CD8-positive, alpha-beta memory T cell (primary cell): ENCODE results near the gene MBOAT2. TPM values are rescaled to one million over a fixed set of nuclear protein-coding genes. Genes with fewer than 3 reads are reported as not detected.

Source experiments
- CTCF ChIA-PET: fragments of 350-600 bp; sonication (Branson Sonifier 250); formaldehyde crosslinking; loops from one replicate; lab custom pipeline; 2021; ENCODE audit warnings: antibody characterized with exemption; lab: Charles Lee
- POLR2A ChIA-PET: fragments of 350-600 bp; sonication (Branson Sonifier 250); formaldehyde crosslinking; loops from one replicate; lab custom pipeline; 2021; ENCODE audit warnings: antibody characterized with exemption; lab: Charles Lee
- DNase-seq, 5 donors: peaks; one replicate each; pipeline versions ENCODE4 v3.0.0 to v3.0.0-alpha.2; 2020 to 2022; ENCODE audit warnings: mixed read lengths in 1 of 5
- H3K27ac ChIP-seq: one replicate; pipeline ENCODE4 v1.7.0; 2013; ENCODE audit warnings: low read depth, mild to moderate bottlenecking, low read length, moderate library complexity
- H3K27me3 ChIP-seq: 2 replicates; pipeline ENCODE4 v1.7.0; 2013; ENCODE audit warnings: low read length, mild to moderate bottlenecking; ENCODE audit not compliant: insufficient read depth, poor library complexity, severe bottlenecking
- H3K36me3 ChIP-seq: 2 replicates; pipeline ENCODE4 v1.7.0; 2013; ENCODE audit warnings: mild to moderate bottlenecking, low read length, moderate library complexity; ENCODE audit not compliant: insufficient read depth
- H3K4me1 ChIP-seq: 2 replicates; pipeline ENCODE4 v1.7.0; 2013; ENCODE audit warnings: mild to moderate bottlenecking, low read length, moderate library complexity; ENCODE audit not compliant: insufficient read depth
- H3K4me3 ChIP-seq: 2 replicates; pipeline ENCODE4 v1.7.0; 2013; ENCODE audit warnings: mild to moderate bottlenecking, low read length
- H3K9me3 ChIP-seq: 2 replicates; pipeline ENCODE4 v1.7.0; 2013; ENCODE audit warnings: mild to moderate bottlenecking, low read length
- H3K27ac Mint-ChIP-seq, 8 donors: one replicate each; pipeline ENCODE4 v1.8.0; 2020 to 2021; ENCODE audit warnings: mixed read lengths in 8 of 8, mild to moderate bottlenecking in 6 of 8, inconsistent platforms in 3 of 8, moderate library complexity in 3 of 8
- H3K27me3 Mint-ChIP-seq, 2 donors: one replicate each; pipeline ENCODE4 v1.8.0; 2020 to 2021; ENCODE audit warnings: mixed read lengths in 2 of 2, mild to moderate bottlenecking in 1 of 2, moderate library complexity in 1 of 2
- H3K36me3 Mint-ChIP-seq, 3 donors: one replicate each; pipeline ENCODE4 v1.8.0; 2020 to 2021; ENCODE audit warnings: mixed read lengths in 3 of 3, inconsistent platforms in 1 of 3, mild to moderate bottlenecking in 1 of 3
- H3K4me1 Mint-ChIP-seq, 3 donors: one replicate each; pipeline ENCODE4 v1.8.0; 2020 to 2021; ENCODE audit warnings: mixed read lengths in 3 of 3, inconsistent platforms in 1 of 3, mild to moderate bottlenecking in 1 of 3
- H3K4me3 Mint-ChIP-seq, 7 donors: one replicate each; pipeline ENCODE4 v1.8.0; 2020 to 2021; ENCODE audit warnings: mixed read lengths in 7 of 7, mild to moderate bottlenecking in 6 of 7, moderate library complexity in 4 of 7, inconsistent platforms in 2 of 7
- H3K9me3 Mint-ChIP-seq, 5 donors: one replicate each; pipeline ENCODE4 v1.8.0; 2020 to 2022; ENCODE audit warnings: mixed read lengths in 5 of 5, mild to moderate bottlenecking in 3 of 5, moderate library complexity in 2 of 5, inconsistent platforms in 1 of 5
- polyA plus RNA-seq: library from polyadenylated mRNA; unstranded; fragments of 300-500 nt; fragmentation: Illumina TruSeq; gene quantifications from one replicate; pipeline ENCODE4 v1.2.3, GENCODE V29; 2021
- total RNA-seq, 2 experiments: library from RNA; stranded (reverse); gene quantifications; one replicate each; pipeline ENCODE4 v1.2.3, GENCODE V29; 2021

The MBOAT2 gene
- total and polyA plus RNA-seq, 3 experiments from 2014 or later = 0.62 to 3.3 (median 3.2) TPM

DNA sequence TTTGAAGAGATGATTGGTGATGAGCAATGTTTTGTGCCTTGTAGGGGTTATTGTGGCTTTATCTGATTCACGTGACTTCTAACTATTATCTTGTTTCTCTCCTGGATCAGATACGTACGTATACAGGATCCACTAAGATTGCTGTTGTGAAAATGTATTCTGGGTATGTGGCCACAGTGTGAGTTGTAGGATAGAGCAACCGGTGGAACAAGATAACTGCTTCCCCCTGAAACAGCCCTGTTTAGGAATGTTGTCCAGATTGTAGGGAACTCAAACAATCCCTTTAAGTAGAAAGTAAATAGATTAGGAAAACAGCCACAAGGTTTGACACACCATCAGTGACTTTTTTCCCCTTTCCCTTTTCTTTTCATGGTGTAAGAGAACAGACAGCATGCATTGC, 22.3 kb upstream of the MBOAT2 start:
- ChIA-PET CTCF (no interaction called here), POLR2A (no interaction called here)
- H3K4me3 Mint-ChIP-seq = no peak overlapping the region
- H3K9me3 Mint-ChIP-seq = no peaks in the 10 kb centered on the region
- Histone ChIP-seq H3K27me3 (peaks cover 3% of the 10 kb centered on the region), H3K9me3 (no peaks in the 10 kb centered on the region), H3K4me1 (no peaks in the 10 kb centered on the region), H3K27ac (no peak overlapping the region), H3K36me3 (no peaks in the 10 kb centered on the region), H3K4me3 (no peak overlapping the region)
- H3K27me3 Mint-ChIP-seq = peaks cover 27 to 74% of the 10 kb centered on the region in 2 donors
- peaks cover 0 to 4% (median 0%) of the 10 kb centered on the region in 3 donors for H3K36me3 Mint-ChIP-seq
- no peak for DNase-seq
- no peak overlapping the region for H3K27ac Mint-ChIP-seq
- no peaks in the 10 kb centered on the region for H3K4me1 Mint-ChIP-seq

DNA sequence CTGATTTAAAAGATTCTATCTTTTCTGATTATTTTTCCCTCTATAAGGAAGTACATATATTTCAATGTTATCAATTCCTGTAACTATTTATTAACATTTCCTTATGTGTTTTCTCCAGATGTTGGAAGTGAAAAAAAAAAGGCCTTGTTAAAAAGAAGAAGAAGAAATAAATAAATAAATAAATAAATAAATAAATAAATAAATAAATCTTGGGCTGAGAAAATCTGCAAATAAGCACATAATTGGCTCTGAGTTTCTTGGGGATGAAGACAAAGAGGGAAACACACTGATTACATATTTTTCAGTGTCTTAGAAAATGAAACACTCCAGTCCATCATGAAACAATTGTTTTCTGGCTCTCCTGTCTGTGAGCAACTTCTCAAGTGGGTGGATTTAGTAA, 21.1 kb upstream of the MBOAT2 start:
- Histone ChIP-seq H3K4me1 (no peaks in the 10 kb centered on the region), H3K36me3 (no peaks in the 10 kb centered on the region), H3K27ac (no peak overlapping the region), H3K9me3 (no peaks in the 10 kb centered on the region), H3K27me3 (peaks cover 3% of the 10 kb centered on the region), H3K4me3 (no peak overlapping the region)
- no peak for DNase-seq
- CTCF ChIA-PET = no interaction called here
- Mint-ChIP-seq H3K36me3 (peaks cover 0 to 4% (median 0%) of the 10 kb centered on the region in 3 donors), H3K27ac (no peak overlapping the region), H3K27me3 (peaks cover 27 to 68% of the 10 kb centered on the region in 2 donors), H3K4me1 (no peaks in the 10 kb centered on the region), H3K9me3 (no peaks in the 10 kb centered on the region), H3K4me3 (no peak overlapping the region)
- POLR2A ChIA-PET = no interaction called here

DNA sequence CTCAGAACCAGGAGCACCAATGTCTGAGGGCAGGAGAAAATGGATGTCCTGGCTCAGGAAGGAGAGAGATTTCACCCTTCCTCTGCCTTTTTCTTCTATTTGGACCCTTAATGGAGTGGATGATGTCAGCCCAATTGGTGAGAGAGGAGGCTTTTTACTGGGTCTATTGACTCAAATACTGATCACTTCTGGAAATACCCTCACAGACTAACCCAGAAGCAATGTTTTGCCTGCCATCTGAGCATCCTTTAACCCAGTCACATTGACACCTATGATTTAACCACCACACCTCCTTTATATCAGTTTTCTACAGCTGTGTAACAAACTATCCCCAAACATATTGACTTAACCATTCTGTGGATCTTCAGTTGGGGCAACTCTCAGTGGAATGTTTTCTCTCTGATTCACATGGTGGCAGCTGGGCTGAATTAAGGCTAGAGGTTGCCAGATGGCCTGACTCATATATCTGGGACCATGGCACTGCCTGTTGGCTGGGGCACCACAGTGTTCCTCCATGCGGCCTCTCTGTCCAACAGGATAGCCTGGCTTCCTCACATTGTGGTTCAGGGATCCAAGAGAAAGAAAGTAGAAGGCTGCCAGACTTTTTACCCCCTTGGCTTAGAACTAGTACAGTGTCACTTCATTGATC, 18.2 kb upstream of the MBOAT2 start:
- Histone ChIP-seq H3K4me3 (no peak overlapping the region), H3K4me1 (no peaks in the 10 kb centered on the region), H3K9me3 (no peaks in the 10 kb centered on the region), H3K36me3 (no peaks in the 10 kb centered on the region), H3K27ac (no peak overlapping the region), H3K27me3 (peaks cover 3% of the 10 kb centered on the region)
- Mint-ChIP-seq H3K27me3 (peaks cover 28 to 62% of the 10 kb centered on the region in 2 donors), H3K27ac (no peak overlapping the region), H3K4me1 (no peaks in the 10 kb centered on the region), H3K4me3 (no peak overlapping the region), H3K9me3 (no peaks in the 10 kb centered on the region), H3K36me3 (no peaks in the 10 kb centered on the region)
- DNase-seq = no peak
- CTCF ChIA-PET = no interaction called here
- POLR2A ChIA-PET = no interaction called here

DNA sequence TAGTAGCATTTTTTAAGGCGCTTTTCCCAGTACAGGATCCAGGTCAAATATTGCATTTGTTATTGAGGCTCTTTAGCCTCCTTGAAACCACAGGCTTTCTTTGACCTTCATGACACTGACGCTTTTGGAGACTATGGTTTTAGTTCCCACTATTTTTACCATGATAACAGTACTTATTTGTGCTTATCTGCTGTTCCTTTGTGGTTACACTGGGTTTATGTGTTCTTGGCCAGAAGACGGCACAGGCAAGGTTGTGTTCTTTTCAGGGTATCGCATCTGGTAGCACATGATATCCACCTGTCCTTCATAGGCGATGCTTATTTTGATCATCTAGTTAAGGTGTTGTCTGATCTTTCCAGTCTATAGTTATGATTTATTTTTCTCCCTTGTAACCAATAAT, 16.8 kb upstream of the MBOAT2 start:
- Histone ChIP-seq H3K4me3 (no peak overlapping the region), H3K36me3 (no peaks in the 10 kb centered on the region), H3K9me3 (no peaks in the 10 kb centered on the region), H3K27me3 (peaks cover 3% of the 10 kb centered on the region), H3K27ac (no peak overlapping the region), H3K4me1 (no peaks in the 10 kb centered on the region)
- no peaks in the 10 kb centered on the region for H3K4me1 Mint-ChIP-seq
- DNase-seq = no peak
- H3K27ac Mint-ChIP-seq = no peak overlapping the region
- POLR2A ChIA-PET = no interaction called here
- CTCF ChIA-PET = no interaction called here
- H3K4me3 Mint-ChIP-seq = no peak overlapping the region
- no peaks in the 10 kb centered on the region for H3K9me3 Mint-ChIP-seq
- no peaks in the 10 kb centered on the region for H3K36me3 Mint-ChIP-seq
- H3K27me3 Mint-ChIP-seq = peaks cover 24 to 54% of the 10 kb centered on the region in 2 donors

DNA sequence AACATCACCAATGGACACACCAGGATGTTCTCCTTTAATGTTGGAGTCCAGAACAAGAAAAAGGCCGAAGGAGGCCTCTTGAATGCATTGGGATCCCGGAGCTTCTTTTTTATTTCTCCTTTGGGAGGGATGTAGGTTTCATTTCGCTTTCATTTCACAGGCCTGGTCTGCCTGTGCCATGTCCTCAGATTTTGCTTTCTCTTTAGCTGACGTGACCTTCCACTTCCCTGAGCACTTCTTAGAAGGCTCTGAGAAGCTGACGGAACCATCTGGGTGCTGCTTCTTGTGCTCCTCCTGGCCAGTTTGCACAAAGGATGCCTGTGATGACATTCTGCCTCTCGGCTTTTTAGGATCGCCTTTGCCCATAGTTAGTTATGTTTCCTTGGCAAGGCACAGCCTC, 15.1 kb upstream of the MBOAT2 start:
- POLR2A ChIA-PET = no interaction called here
- H3K36me3 Mint-ChIP-seq = no peaks in the 10 kb centered on the region

DNA sequence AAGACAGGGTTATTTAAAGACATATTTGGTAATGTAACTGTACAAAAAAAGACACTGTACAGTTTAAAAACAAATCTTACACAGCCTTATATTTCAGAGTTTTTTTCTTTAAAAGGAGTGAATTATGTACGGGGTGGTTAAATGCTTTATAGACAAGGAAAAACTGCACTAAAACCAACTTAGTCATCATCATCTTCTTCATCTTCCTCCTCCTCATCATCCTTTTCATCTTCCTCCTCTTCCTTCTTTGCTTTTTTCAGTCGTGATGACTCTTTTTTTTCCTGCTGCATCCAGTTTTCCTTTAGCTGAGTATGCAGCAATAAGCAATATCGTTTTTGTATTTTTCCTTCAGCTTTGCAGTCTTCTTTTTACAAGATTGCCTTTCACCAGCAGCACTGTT, 14.6 kb upstream of the MBOAT2 start:
- H3K4me3 ChIP-seq = no peak overlapping the region
- H3K9me3 Mint-ChIP-seq = no peaks in the 10 kb centered on the region
- H3K27ac Mint-ChIP-seq = no peak overlapping the region
- no peak overlapping the region for H3K27ac ChIP-seq
- H3K36me3 Mint-ChIP-seq = no peaks in the 10 kb centered on the region
- H3K4me1 ChIP-seq = no peaks in the 10 kb centered on the region
- CTCF ChIA-PET = interaction anchor here (1.1 kb wide), 1 partner anchor 11 kb away, joined by 5 read pairs; no protein-coding TSS in a partner anchor
- peaks cover 3% of the 10 kb centered on the region for H3K27me3 ChIP-seq
- no peak for DNase-seq
- H3K4me1 Mint-ChIP-seq = no peaks in the 10 kb centered on the region
- no peaks in the 10 kb centered on the region for H3K36me3 ChIP-seq
- POLR2A ChIA-PET = no interaction called here
- no peaks in the 10 kb centered on the region for H3K9me3 ChIP-seq
- peaks cover 31 to 46% of the 10 kb centered on the region in 2 donors for H3K27me3 Mint-ChIP-seq
- H3K4me3 Mint-ChIP-seq = no peak overlapping the region

More for the DNA sequence above, 15.1 kb upstream of the MBOAT2 start:
- Mint-ChIP-seq H3K4me3 (peak overlapping the region in 1 of 7 donors; percentile 16), H3K9me3 (no peaks in the 10 kb centered on the region), H3K27ac (no peak overlapping the region), H3K27me3 (peaks cover 29 to 47% of the 10 kb centered on the region in 2 donors), H3K4me1 (no peaks in the 10 kb centered on the region)
- Histone ChIP-seq H3K4me3 (no peak overlapping the region), H3K4me1 (no peaks in the 10 kb centered on the region), H3K27me3 (peaks cover 3% of the 10 kb centered on the region), H3K36me3 (no peaks in the 10 kb centered on the region), H3K27ac (no peak overlapping the region), H3K9me3 (no peaks in the 10 kb centered on the region)
- CTCF ChIA-PET = no interaction called here
- no peak for DNase-seq

DNA sequence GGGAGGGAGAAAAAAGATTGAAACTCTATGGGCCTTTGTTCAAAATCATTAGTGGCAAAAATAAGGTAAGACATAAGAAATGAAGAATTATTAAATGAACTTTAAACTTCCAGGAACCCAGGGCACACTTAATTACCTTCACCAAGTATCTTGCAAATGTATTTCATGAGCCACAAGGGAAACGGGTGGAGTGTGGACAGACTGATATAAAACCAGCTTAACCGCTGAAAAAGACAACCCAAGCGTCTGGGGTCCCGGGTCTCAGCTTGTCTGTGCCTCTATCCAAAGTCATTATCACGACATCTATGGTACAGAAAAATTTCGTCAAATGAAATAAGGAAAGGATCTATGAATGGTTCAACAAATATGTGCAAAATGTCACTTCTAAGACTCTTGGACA, 13.9 kb upstream of the MBOAT2 start:
- CTCF ChIA-PET = interaction anchor here (1.1 kb wide), 1 partner anchor 10 kb away, joined by 5 read pairs; no protein-coding TSS in a partner anchor

DNA sequence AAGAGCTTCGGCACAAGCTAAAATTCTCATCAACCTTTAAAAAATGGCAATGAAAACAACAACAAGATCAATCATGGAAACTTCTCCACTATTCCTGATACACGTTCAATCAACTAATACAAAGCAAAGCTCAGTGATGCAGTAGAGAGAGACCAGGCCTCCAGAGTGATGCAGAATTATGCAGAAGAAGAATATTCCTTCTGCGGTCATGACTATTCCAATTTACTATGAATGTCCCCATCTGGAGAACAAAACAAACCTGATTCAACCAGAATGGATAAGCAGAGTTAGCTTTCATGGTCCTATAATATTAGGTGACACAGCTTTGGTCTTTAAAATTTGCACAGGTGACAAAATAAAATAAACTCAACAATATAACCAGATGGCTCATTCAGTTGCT, 12.5 kb upstream of the MBOAT2 start:
- ChIA-PET POLR2A (no interaction called here), CTCF (no interaction called here)
- no peaks in the 10 kb centered on the region for H3K36me3 ChIP-seq
- no peak for DNase-seq
- no peaks in the 10 kb centered on the region for H3K4me1 Mint-ChIP-seq
- no peaks in the 10 kb centered on the region for H3K36me3 Mint-ChIP-seq
- H3K27me3 Mint-ChIP-seq = peaks cover 22 to 39% of the 10 kb centered on the region in 2 donors
- no peak overlapping the region for H3K4me3 ChIP-seq
- H3K27me3 ChIP-seq = no peaks in the 10 kb centered on the region
- no peaks in the 10 kb centered on the region for H3K9me3 ChIP-seq
- H3K9me3 Mint-ChIP-seq = no peaks in the 10 kb centered on the region
- H3K27ac Mint-ChIP-seq = no peak overlapping the region
- no peak overlapping the region for H3K27ac ChIP-seq
- H3K4me1 ChIP-seq = no peaks in the 10 kb centered on the region
- no peak overlapping the region for H3K4me3 Mint-ChIP-seq

More for the DNA sequence above, 13.9 kb upstream of the MBOAT2 start:
- Mint-ChIP-seq H3K27me3 (peaks cover 29 to 42% of the 10 kb centered on the region in 2 donors), H3K9me3 (no peaks in the 10 kb centered on the region), H3K4me1 (no peaks in the 10 kb centered on the region), H3K27ac (no peak overlapping the region), H3K36me3 (no peaks in the 10 kb centered on the region), H3K4me3 (no peak overlapping the region)
- Histone ChIP-seq H3K9me3 (no peaks in the 10 kb centered on the region), H3K27me3 (peaks cover 3% of the 10 kb centered on the region), H3K36me3 (no peaks in the 10 kb centered on the region), H3K4me3 (no peak overlapping the region), H3K4me1 (no peaks in the 10 kb centered on the region), H3K27ac (no peak overlapping the region)
- POLR2A ChIA-PET = no interaction called here
- DNase-seq = no peak
